GOT3 (cell line): ENCODE results near the gene EVX2.

ENCODE experiments used
- DNase-seq: peaks from one replicate; lab custom pipeline; 2025; ENCODE audit warnings: mixed read lengths; lab: John Stamatoyannopoulos, UW

The EVX2 gene

DNA sequence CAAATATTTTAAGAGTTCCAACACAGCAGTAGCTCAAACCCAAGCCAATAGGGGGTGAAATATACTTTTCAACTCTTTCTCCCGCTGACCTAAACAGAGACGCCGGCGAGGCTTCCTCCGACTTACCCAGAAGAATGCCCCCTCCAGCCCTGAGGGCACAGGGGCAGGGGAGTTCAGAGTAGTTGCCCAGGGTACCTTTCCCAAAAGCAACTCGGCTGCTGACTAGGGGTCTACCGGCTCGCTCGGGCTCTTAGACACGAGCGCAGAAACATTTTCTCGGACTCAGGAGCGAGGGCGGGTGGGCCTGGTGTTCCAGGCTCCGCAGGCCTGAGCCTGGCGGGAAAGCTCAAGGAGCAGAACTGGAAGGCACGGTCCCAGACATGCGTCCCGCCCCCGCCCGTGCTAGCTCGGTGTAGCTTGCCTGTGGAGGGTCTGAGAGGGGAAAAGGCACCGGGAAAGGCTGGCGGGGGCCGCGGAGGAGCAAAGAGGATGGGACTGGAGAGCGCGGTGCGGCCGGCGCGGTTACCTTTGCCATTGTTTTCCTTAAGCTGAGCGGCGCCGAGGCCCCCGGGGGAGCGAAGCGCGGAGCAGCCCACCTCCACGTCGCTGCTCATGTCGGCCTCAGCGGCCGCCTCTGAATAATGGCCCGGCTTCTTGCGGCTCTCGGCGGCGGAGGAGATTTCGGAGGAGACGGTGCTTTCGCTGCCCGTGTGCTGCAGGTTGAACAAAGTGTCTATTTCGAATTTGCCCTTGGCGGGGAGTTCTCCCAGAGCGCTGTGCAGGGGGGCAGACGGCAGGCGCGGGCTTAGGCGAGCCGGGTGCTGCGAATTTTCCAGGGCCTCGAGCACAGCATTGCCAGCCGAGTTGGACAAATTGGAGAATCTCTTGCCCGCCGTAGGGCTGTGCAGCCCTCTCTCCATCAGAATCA, 674 bp downstream of the EVX2 start:
- DNase-seq: no peak

DNA sequence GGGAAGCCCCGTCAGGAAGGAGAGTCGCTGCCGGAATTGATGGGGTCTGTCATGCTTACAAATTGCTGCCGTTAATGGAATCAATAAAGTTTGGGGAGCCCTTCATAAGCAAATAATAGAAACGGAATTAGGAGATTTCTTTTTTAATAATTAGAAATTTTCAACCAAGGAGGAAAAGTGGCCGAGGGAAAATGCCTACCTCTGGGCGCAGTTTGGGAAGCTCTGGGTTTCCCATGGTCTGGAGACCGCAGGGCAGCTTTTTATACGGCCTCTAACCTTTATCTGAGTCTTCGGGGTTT, 1.3 kb downstream of the EVX2 start:
- DNase-seq: no peak

DNA sequence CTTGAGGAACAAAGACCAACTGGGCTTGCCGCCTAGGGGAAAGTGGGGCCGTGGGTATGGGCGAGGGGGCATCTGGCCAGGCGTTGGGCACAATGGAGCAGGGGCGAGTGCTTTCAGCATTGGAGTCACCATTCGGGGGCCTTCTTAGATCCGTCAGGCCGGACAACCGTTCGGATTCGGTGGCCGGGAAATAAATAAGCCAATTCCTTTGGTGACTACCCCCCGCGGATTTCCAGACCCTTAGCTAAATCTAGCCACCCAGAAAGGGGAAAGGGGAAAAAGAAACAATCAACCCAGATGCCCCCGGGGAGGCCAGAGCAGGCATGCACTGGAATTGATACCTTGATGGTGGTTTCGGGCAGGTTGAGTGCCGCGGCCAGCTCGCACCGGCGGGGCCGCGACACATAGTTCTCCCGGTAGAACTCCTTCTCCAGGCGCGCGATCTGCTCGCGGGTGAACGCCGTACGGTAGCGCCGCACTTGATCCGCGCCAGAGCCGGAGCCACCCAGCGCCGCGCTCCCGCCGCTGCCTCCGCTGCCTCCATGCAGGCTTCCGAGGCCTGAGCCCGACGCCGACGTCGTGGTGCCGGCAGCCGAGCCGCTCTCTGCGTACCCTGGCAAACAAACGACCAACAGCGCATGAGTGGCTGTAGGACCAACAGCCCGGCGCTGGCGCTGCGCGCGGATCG, 1.8 kb downstream of the EVX2 start:
- DNase-seq: no peak

DNA sequence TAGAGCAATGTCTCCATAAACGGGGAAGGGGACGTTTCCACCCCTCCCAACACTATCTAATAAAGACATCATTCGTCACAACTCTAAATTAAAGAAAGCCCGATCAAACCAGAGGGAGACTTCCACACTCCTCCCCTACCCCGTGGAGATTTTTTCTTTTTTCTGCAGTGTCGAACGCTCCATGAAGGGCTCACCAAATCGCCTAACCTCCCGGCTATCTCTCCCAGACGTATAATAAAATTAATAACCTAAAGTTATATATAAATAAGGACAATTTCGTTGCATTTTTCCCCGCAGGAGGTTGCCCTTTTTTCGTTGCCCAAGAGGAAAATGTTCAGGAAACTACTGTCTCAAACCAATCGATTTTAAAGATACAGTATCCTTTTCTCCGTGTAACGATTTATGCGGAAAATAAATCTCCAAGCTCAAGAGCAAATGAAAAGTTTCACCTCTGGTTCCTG, 2.4 kb downstream of the EVX2 start:
- DNase-seq: no peak

DNA sequence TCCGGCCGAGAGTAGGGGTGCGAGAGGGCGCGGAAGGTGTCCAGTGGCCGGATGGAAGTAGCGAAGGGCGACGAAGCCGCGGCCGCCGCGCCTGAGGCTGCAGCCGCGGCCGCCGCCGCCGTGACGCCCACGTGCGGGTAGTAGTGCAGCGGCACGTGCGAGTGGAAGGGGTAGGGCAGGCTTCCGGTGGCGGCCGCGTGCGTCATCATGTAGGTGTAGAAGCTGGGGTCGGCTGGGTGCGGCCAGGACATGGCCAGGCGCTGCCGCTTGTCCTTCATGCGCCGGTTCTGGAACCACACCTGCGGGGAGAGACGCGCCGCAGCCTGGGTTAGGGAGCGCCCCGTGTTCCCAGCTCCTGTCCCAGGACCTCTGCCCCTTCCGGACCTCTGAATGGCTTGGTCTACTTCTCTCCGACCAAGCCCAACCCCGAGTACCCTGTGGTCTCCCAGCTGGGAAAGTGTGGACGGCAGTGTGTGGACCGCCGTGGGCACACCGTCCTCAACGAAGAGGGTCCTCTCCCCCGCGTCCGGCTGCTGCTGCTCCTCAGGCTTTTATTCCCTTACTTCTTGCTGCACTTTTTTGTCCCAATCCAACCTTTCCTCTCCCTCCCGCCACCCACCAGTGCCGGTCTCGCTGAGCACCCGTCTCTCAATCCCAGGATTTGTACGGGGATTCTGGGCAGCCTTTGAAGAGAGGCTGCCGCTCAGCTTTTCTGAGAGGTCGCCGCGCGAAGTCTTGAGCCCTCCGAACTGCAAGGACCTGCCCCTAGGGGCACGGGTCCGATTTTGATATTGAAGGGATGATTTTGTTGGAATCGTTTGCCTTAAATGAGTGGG, 3.0 kb downstream of the EVX2 start:
- no peak for DNase-seq

DNA sequence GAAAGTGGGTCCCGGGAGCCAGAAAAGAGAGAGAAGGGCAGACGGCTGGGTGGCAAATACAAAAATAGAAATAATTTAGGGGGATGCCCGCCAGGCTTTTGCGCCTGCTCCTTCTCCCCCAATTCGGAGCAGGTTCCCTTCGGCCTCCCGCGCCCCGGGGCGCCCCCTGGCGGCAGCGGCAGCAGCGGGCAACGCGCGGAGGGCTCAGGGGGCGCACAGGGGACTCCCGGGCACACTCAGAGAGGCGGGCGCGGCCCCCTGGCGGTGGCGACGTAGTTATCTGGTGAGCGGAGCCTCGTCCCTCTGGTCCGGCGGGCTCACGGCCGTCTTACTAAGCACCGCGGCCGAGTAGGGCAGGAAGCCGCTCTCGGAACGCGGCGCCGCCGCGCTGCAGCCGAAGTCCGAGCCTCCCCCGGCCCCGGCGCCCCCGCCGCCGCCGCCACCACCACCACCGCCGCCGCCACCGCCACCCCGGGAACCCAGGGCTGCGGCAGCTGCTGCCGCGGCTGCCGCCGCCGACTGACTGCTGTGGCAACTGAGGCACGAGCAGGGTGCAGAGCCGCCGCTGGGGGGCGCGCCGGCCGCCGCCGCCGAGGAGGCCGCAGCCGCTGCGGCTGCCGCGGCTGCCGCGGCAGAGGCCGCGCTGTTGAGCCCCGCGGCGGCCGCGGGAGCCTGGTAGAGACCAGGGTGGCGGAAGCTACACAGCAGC, 3.8 kb downstream of the EVX2 start:
- no peak for DNase-seq

DNA sequence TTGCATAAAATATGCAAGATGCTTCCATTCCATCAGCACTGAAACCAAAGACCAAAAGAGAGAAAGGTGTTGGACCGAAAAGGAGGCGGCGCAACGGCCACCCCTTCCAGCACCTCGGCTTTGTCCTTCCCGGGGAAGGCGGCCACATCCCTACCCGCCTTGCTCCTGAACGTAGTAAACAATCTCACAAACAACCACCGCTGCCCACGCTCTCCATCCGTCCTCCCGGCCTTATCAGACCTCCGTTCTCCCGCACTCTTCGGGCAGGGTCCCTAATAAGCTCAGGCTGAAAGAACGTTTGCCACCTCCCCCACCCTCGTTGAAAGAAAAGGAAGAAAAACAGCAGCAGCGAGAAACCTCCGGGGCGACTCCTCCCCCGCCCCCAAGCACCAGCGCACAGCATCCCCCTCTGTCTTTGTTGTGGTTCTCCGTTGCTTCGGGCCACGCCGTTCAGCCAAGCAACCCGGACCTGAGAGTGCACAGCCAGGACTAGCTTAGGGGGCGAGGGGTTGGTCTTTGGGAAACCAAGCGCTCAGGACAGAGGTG, 4.4 kb downstream of the EVX2 start:
- no peak for DNase-seq

DNA sequence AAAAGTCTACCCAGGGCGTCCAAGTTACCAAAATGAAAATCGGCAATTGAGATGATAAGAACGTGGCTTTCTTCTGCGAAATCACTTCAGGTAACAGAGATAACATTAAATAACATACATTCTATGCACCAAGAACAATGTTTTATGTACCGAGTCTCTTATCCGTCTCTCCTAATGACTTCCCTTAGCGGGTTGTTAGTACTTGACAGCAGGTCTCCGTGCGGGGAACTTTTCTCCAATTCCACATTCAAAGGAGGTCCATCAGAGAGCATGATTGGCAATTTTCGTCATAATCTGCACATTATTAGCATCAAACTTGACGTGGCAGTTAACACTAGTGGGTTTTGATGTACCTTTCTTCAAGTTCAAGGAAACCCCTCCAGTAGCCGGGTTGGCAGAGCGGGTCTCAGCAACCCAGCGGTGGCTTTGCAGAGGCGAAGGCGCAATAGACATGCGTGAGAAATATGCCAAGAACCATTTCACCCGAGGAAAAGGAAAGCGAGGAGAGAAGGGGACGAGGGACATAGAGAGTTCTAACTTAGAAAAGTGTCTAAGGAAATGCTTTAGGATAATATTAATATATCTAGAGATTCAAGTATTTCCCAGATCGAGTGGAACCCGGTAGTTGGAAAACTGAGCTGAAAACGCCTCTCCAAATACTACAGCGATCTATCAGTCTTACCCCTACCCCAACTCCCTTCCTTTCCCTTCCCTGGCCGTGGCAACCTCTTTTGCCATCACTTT, 5.0 kb downstream of the EVX2 start:
- DNase-seq: no peak

DNA sequence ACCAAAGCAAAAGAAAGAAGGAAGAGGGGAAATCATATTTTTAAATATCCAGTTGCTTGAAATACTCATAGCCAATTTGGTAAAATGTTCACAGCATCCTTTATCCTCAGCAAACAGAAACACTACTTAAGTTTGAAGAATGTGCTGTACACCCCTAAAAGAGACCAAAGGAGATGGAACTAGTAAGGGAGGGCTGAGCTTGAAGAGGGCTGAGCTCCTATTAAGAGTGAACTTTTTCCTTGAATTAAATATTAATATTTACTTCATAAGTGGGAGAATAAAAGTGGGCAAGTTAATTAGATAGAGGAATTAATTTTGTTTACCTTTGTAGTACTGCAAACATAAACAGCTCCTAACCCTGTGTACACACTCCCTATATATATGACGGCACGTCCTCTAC, 7.0 kb downstream of the EVX2 start:
- no peak for DNase-seq

DNA sequence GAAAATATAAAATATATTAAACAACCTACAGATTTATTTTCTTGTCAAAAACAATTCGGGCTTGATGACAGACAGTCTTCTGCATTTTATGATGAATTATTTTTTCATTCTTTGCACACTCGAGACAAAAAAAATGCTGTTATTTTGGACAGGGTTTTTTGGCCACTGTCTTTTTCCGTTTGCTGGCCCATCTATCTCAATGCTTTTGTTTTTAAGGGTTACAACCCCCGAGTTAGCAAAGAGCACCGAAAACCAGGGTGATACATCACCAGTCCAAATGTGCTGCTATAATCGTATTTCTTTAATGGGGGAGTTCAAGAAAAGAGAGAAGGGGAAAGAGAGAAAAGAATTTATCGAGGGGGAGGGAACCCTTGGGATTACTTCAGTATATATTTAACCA, 7.7 kb downstream of the EVX2 start:
- no peak for DNase-seq

DNA sequence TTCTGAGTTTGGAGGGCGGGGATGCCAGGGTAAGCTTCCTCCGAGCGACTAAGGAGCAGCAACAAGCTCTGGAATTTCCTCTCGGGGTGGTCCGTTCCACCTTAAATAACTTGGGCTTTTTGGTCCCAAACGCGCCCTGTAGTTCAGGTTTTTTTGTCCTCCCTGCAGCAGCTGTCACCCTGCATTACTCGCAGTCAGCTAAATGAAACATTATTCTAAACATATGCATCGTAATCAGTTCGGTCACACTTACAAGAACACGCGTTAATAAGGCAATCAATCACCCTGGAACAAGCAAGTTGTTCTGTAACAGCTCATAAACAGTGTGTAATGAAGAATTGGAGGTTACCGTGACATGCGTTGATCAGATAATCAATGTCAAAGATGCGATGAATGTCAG, 8.3 kb downstream of the EVX2 start:
- DNase-seq: no peak

DNA sequence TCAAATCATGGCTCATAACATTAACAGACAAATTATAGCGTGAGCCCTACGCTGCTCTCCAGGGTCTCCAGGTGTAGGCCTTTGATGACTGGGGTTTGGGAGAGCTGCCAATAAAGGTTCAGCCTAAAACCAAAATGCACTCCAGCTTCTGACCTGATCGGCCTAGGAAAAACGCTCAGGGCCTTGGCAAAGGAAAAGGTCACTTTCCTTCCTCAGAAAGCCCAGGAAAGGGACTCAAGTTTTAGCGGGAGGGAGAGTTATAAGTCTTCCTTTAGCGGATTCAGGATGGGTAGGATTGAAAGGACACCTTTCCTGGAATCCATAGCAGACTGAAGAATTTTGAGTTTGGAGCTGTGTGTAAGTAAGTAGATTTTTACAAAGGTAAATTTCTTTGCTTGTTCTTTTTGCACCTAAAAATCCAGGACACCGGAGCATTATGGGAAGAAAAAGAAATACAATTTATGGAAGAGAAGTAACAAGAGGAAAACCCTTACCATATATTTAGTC, 8.8 kb downstream of the EVX2 start:
- no peak for DNase-seq

DNA sequence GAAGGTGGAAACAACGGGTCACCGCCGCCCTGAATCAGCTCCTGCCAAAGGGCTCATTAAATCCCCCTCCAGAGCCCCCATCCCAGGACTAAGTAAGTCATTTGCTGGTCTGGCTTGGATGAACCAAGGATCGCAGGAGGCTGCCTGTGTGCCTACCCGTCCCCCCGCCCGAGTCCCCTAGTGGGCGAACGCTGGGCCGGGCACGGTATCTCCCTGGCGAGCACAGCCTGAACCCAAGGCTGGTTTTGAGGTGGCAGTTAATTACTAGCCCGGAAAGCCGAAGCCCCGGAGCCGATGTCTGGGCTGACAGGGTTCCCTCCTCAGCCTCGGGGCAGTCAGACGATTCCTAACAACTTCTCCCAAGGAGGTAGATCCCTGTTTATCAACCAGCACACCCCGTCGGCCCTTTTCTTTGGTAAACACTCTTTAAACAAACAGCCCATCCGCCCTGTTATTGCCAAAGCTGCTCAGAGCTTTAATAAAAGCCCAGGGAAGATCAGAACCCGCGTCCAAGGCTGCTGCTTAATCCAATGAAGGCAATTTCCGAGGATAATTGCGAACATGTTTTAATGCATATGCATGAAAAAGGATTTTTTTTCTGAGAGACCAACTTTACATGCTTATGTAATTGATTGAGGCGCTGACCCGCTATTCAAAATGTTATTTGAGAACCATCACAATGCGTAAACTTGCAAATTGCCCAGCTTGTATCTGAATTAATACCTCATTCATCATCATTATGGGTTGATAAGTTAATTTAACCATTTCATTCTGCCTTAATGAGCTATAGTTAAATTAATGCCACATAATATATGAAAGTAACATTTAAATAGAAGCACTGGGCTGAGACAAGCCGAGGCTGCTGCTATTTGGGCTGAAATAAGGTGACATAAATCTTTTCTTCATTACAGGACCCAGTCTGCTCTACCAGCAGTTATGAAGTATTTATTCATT, 10.5 kb downstream of the EVX2 start:
- DNase-seq: no peak

DNA sequence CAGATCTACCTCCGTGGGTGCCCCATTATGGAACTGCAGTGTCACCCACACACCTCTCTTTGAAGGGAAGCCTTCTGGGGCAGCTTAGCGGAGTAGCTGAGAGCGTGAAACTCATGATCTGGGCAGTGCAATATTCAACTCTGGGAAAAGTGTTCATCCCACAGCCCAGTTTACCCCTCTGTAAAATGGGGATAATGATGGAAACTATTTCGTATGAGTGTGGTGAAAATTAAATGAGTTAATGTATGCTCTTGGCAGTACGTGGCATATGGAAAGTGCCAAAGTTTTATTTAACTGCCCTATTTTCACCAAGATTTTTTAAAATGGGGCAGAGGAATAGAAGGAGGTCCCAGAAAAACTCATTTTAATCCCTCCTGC, 11.5 kb downstream of the EVX2 start:
- no peak for DNase-seq

DNA sequence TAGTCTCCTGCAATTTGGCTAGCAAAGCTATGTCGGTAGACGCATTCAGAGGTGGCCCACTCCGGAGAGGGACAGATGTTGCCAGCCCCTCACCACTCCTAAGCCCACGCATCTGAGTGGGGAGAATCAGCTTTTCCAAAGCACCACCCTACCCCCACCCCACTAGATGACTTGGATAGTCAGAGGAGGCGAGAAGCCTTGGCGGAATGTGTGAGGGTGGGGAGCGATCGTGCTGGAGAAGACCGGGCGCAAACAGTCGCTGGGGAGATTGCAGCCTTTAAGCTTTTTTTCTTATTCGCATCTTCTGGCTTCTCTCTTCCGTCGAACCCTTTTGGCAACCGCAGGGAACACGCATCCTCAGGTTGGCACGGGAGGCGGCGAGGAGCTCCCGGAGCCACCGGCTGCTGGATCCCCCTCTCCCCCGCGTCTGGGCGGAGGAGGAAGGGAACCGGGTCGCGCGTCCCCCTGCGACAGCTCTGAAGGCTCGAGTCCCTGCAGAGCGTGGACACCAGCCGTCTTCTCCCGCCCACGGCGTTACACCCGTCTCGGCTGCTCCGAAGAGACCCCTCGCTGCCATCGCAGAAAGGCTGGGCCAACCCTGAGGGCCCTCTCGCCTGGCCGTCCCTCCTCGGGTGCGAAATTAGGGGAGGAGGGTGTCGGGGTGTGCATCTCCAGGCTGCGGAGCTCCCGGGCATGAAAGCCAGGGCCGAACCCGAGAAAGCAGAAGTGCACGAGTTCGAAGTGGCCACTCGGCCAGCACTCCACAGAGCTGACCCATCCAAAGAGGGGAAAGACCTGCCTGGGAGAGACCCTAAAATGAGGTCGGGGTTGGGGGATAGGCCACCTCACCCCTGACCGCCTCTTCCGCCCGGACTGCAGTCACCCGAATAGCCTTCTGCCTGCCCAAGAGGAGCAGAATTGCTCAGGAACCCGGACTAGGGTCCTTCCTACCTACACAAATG, 12.2 kb downstream of the EVX2 start:
- DNase-seq: no peak

DNA sequence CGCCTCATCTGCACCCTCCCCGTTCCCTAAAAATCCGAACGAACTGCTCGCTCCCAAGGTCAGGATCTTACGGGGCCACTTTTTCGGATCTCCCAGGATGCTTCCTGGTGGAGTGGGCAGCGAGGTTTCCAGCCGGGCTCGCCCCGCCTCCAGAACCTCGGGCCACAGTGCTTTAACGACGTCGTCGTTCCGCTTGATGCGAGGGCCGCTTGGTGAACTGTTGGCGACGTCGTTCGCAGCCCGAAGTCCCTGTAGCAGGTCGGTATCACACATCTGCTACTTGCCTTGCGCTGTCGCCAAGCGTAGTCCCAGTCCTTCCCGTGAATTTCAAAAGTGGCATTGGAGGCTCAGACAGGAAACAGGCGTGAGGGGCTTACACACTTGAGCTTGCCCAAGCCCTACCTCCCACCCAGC, 15.3 kb downstream of the EVX2 start:
- DNase-seq: no peak

DNA sequence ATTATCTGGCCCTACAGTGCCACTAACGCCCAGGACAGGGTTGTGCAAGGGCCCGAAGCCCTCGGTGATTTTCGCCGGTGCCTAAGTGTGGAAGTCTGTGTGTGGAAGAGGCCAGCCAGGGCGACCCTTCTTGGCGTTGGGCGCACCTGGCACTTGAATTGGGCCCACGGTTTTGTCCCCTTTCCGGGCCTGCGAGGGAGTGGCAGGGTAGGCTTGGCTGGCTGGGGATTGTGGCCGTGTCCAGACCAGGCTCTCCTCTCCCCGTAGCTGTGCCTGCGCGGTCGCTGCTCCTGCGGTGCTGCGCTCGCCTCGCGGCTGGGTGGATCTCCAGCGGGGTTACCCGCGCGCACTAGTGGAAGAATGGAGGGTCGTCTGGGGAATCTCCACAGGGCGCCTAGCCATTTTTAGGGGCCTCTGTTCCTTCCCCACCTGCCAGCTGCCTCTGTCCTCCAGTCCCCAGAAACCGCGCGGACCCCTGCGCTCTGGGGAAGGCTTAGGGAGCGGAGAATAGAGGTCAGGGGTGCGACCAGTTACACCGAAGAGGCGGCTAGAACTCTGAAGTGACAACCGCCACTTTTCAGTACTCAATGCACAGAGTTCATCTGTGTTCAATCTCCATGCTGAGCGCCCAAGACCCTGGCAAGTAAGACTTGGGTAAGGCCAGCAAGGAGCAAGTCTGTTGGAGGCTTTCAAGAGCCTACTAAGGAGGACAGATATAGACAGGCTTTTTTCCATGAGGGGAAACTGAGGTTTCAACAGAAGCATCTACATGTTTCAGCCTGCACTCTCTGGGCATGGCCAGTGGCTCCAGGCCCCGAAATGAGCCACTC, 16.0 kb downstream of the EVX2 start:
- no peak for DNase-seq
